Ectodermal cell (in vitro differentiated cells): ENCODE data around the gene GGT1.

Source experiments
- H3K27ac ChIP-seq: 2 replicates; pipeline ENCODE4 v1.7.0; 2013; ENCODE audit warnings: mild to moderate bottlenecking, low read depth, low read length; ENCODE audit not compliant: insufficient read depth, poor library complexity, severe bottlenecking
- H3K27me3 ChIP-seq: 2 replicates; pipeline ENCODE4 v1.7.0; 2013; ENCODE audit warnings: mild to moderate bottlenecking, low read length; ENCODE audit not compliant: insufficient read depth, control insufficient read depth, poor library complexity, severe bottlenecking
- H3K36me3 ChIP-seq: one replicate; pipeline ENCODE4 v1.7.0; 2013; ENCODE audit warnings: low read length; ENCODE audit not compliant: control insufficient read depth, insufficient read depth
- H3K4me1 ChIP-seq: one replicate; pipeline ENCODE4 v1.7.0; 2013; ENCODE audit warnings: low read length; ENCODE audit not compliant: control insufficient read depth, insufficient read depth
- H3K4me3 ChIP-seq: 2 replicates; pipeline ENCODE4 v1.7.0; 2013; ENCODE audit warnings: low read depth, low read length, control low read depth; ENCODE audit not compliant: insufficient read depth
- H3K9me3 ChIP-seq: 2 replicates; pipeline ENCODE4 v1.7.0; 2013; ENCODE audit warnings: mild to moderate bottlenecking, low read length, moderate library complexity; ENCODE audit not compliant: control insufficient read depth
- WGBS, 2 experiments: methylation state at CpG; one replicate each; pipeline ENCODE4 v1.1.7; 2013; ENCODE audit warnings: missing lambda C conversion rate in 2 of 2; 5-methylcytosine and 5-hydroxymethylcytosine counted together

GGT1 gene

GRCh38 chr22:24584166-24584790, 18.7 kb upstream of the GGT1 start:
- no peaks in the 10 kb centered on the region for H3K27me3 ChIP-seq
- H3K27ac ChIP-seq = no peak overlapping the region
- WGBS, 2 experiments = 89 to 92% methylated on average over 5 of the region's 5 CpGs
- H3K4me1 ChIP-seq = no peaks in the 10 kb centered on the region
- H3K4me3 ChIP-seq = no peak overlapping the region
- H3K9me3 ChIP-seq = no peaks in the 10 kb centered on the region
- H3K36me3 ChIP-seq = no peaks in the 10 kb centered on the region

GRCh38 chr22:24584871-24585411, 18.1 kb upstream of the GGT1 start:
- no peaks in the 10 kb centered on the region for H3K27me3 ChIP-seq
- no peaks in the 10 kb centered on the region for H3K36me3 ChIP-seq
- no peaks in the 10 kb centered on the region for H3K4me1 ChIP-seq
- H3K27ac ChIP-seq = no peak overlapping the region
- no peak overlapping the region for H3K4me3 ChIP-seq
- WGBS, 2 experiments = 89 to 91% methylated on average over 10 of the region's 10 CpGs
- no peaks in the 10 kb centered on the region for H3K9me3 ChIP-seq

GRCh38 chr22:24585461-24585860, 17.5 kb upstream of the GGT1 start:
- Histone ChIP-seq H3K9me3 (no peaks in the 10 kb centered on the region), H3K4me1 (no peaks in the 10 kb centered on the region), H3K27ac (no peak overlapping the region), H3K27me3 (no peaks in the 10 kb centered on the region), H3K4me3 (no peak overlapping the region), H3K36me3 (no peaks in the 10 kb centered on the region)
- WGBS, 2 experiments = 91 to 95% methylated on average over 3 of the region's 3 CpGs

GRCh38 chr22:24585927-24586546, 17.0 kb upstream of the GGT1 start:
- WGBS, 2 experiments = 94 to 95% methylated on average over 24 of the region's 24 CpGs
- no peaks in the 10 kb centered on the region for H3K9me3 ChIP-seq
- no peak overlapping the region for H3K4me3 ChIP-seq
- no peaks in the 10 kb centered on the region for H3K27me3 ChIP-seq
- H3K36me3 ChIP-seq = no peaks in the 10 kb centered on the region
- H3K4me1 ChIP-seq = no peaks in the 10 kb centered on the region
- H3K27ac ChIP-seq = no peak overlapping the region

GRCh38 chr22:24587251-24587650, 15.7 kb upstream of the GGT1 start:
- WGBS, 2 experiments = 87 to 88% methylated on average over 5 of the region's 5 CpGs

GRCh38 chr22:24587948-24588347, 15.0 kb upstream of the GGT1 start:
- WGBS, 2 experiments = 91 to 94% methylated on average over 8 of the region's 8 CpGs
- no peaks in the 10 kb centered on the region for H3K9me3 ChIP-seq
- no peaks in the 10 kb centered on the region for H3K36me3 ChIP-seq
- H3K4me1 ChIP-seq = peaks cover 8% of the 10 kb centered on the region
- no peaks in the 10 kb centered on the region for H3K27me3 ChIP-seq
- no peak overlapping the region for H3K4me3 ChIP-seq
- no peak overlapping the region for H3K27ac ChIP-seq

More at GRCh38 chr22:24587251-24587650, 15.7 kb upstream of the GGT1 start:
- H3K36me3 ChIP-seq = no peaks in the 10 kb centered on the region
- no peak overlapping the region for H3K27ac ChIP-seq
- no peak overlapping the region for H3K4me3 ChIP-seq
- peaks cover 6% of the 10 kb centered on the region for H3K4me1 ChIP-seq
- no peaks in the 10 kb centered on the region for H3K27me3 ChIP-seq
- H3K9me3 ChIP-seq = no peaks in the 10 kb centered on the region

- H3K27ac ChIP-seq = no peak overlapping the region
- no peak overlapping the region for H3K4me3 ChIP-seq
- H3K27me3 ChIP-seq = no peaks in the 10 kb centered on the region
- H3K9me3 ChIP-seq = no peaks in the 10 kb centered on the region
- peaks cover 8% of the 10 kb centered on the region for H3K4me1 ChIP-seq
- no peaks in the 10 kb centered on the region for H3K36me3 ChIP-seq
- 94 to 95% methylated on average over 13 of the region's 13 CpGs for WGBS, 2 experiments
Observed at GRCh38 chr22:24588381-24588756, 14.6 kb upstream of the GGT1 start.

- H3K4me1 ChIP-seq = peaks cover 8% of the 10 kb centered on the region
- no peaks in the 10 kb centered on the region for H3K36me3 ChIP-seq
- H3K27ac ChIP-seq = no peak overlapping the region
- 95 to 97% methylated on average over 21 of the region's 21 CpGs for WGBS, 2 experiments
- H3K9me3 ChIP-seq = no peaks in the 10 kb centered on the region
- no peak overlapping the region for H3K4me3 ChIP-seq
- no peaks in the 10 kb centered on the region for H3K27me3 ChIP-seq
Observed at GRCh38 chr22:24588757-24589481, 14.1 kb upstream of the GGT1 start.

- H3K27me3 ChIP-seq = no peaks in the 10 kb centered on the region
- no peak overlapping the region for H3K27ac ChIP-seq
- peaks cover 8% of the 10 kb centered on the region for H3K4me1 ChIP-seq
- H3K9me3 ChIP-seq = no peaks in the 10 kb centered on the region
- WGBS, 2 experiments = 93 to 96% methylated on average over 7 of the region's 7 CpGs
- H3K36me3 ChIP-seq = no peaks in the 10 kb centered on the region
- H3K4me3 ChIP-seq = no peak overlapping the region
Observed at GRCh38 chr22:24589518-24590030, 13.4 kb upstream of the GGT1 start.

- no peaks in the 10 kb centered on the region for H3K36me3 ChIP-seq
- H3K4me1 ChIP-seq = peaks cover 16% of the 10 kb centered on the region
- no peak overlapping the region for H3K4me3 ChIP-seq
- H3K9me3 ChIP-seq = no peaks in the 10 kb centered on the region
- H3K27ac ChIP-seq = no peak overlapping the region
- 92 to 93% methylated on average over 12 of the region's 12 CpGs for WGBS, 2 experiments
- H3K27me3 ChIP-seq = no peaks in the 10 kb centered on the region
Observed at GRCh38 chr22:24590596-24591173, 12.3 kb upstream of the GGT1 start.
